ENCODE data around the gene SLC7A8. TPM values are rescaled to one million over a fixed set of nuclear protein-coding genes. Genes with fewer than 3 reads are reported as not detected.
"Not testable (repeated sequence)": the region's sequence is repeated elsewhere in the genome, so short reads cannot be mapped to it uniquely, and the experiment has no call there.

SLC7A8 gene
- total RNA-seq, 2 donors from 2014 or later = 0.72 to 1.2 TPM

DNA sequence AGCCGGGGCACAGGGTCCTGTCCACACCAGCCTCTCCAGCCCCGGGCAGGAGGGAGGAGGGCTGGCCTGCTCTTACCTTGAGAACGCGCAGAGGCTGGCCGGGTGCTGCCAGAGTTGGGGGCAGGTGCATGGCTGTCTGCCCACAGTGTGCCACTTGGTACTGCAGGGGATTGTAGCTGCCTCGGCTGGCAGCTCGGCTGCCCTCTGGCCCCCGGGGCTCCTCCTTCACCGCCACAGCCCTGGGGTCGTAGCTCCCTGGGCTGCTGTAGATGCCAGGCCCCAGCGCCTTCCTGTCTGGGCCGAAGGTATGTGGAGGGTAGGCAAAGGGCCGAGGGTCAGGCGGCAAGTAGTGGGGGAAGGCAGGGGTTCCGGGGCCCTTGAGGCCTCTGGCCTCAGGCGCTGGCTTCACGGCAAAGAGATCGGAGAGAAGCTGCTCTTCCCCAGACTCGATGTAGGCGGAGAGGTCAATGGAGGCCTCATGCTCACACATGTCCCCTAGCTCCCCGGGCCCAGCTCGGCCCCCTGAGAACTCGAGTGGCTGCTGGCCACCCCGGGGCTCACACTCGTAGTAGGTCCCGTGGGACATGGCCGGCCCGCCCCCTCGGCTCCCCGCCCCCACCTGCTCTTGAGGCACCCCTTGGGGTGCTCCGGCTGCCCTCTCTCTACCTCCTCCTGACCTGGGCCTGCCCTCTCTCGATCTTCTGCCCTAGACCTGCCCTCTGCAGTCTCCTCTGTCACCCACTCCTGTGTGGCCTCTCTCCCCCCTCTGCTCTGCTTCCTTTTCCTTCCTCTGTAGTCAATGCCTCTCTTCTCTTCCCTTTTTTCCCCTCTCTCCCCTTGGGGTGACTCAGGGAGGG, 64.7 kb downstream of the SLC7A8 start, which contains the start of gene CEBPE:
CEBPE (minus strand) TSS at position 750 of the 857 bp plus-strand sequence; CDS start at position 586, 164 bp downstream.
- ATAC-seq (replicated peaks in 1 of 2) (no peak), DNase-seq (no peak)
- Mint-ChIP-seq H3K36me3 (ENCODE audit: insufficient read depth in 2 of 2) (no peaks in the 10 kb centered on the region), H3K4me1 (ENCODE audit: low read depth) (peaks cover 45% of the 10 kb centered on the region), H3K9me3 (no peaks in the 10 kb centered on the region), H3K27ac (peak within 1 kb of the TSS; percentile 6), H3K4me3 (peak within 1 kb of the TSS; percentile 47 to 59), H3K27me3 (ENCODE audit: low read depth) (no peaks in the 10 kb centered on the region)

DNA sequence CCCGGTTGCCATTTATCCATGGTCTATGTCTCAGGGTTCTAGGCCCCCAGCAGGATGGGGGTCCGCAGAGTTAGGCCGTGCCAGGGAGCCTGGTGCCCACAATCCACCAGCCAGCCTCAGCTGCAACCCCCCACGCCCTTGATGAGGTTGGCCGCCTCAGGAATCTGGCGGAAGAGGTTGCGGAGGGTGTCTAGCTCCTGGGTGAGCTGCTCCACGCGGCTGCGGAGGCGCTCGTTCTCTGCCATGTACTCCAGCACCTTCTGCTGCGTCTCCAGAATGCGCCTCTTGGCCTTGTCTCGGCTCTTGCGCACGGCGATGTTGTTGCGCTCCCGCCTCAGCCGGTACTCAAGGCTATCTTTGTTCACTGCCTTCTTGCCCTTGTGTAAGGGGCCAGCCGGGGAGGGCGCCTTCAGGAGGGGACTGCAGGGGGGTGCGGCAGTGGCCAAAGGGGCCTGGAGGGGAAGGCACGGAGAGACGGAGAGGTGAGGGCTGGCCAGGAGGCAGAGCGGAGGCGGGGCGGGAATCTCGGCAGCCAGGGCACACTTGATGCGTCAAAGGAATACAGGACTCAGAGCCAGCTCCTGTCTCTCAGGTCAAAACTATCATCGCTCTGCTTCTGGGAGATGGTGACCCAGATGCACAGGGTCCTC, 66.0 kb downstream of the SLC7A8 start:
- Mint-ChIP-seq H3K27ac (no peak overlapping the region), H3K27me3 (ENCODE audit: low read depth) (no peaks in the 10 kb centered on the region), H3K9me3 (no peaks in the 10 kb centered on the region), H3K4me3 (no peak overlapping the region), H3K36me3 (ENCODE audit: insufficient read depth in 2 of 2) (no peaks in the 10 kb centered on the region), H3K4me1 (ENCODE audit: low read depth) (peaks cover 45% of the 10 kb centered on the region)
- ATAC-seq (replicated peaks in 1 of 2) = no peak
- no peak for DNase-seq

DNA sequence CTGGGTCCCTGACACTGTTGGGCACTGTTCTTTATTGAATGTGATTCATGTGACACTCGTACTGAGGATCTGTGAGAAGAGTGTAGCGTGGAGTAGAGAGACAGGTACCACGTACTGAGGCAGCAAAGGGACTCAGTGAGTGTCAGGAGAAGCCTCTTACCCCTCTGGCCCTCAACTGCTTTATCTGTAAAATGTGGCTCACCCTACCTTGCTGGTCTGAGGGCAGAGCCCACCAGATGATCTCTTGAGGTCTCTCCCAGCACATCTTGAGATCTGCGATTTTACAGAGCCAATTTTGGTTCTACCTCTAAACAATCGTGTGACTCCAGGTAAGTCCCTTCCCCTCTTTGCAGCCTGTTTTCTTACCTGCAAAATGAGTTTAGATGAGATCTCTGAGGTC, 67.5 kb downstream of the SLC7A8 start:
- no peaks in the 10 kb centered on the region for H3K36me3 Mint-ChIP-seq (ENCODE audit: insufficient read depth in 2 of 2)
- ATAC-seq (replicated peaks in 1 of 2) = no peak
- no peak overlapping the region for H3K27ac Mint-ChIP-seq
- H3K4me1 Mint-ChIP-seq (ENCODE audit: low read depth) = peaks cover 38% of the 10 kb centered on the region
- no peaks in the 10 kb centered on the region for H3K9me3 Mint-ChIP-seq
- no peaks in the 10 kb centered on the region for H3K27me3 Mint-ChIP-seq (ENCODE audit: low read depth)
- H3K4me3 Mint-ChIP-seq = no peak overlapping the region
- no peak for DNase-seq

DNA sequence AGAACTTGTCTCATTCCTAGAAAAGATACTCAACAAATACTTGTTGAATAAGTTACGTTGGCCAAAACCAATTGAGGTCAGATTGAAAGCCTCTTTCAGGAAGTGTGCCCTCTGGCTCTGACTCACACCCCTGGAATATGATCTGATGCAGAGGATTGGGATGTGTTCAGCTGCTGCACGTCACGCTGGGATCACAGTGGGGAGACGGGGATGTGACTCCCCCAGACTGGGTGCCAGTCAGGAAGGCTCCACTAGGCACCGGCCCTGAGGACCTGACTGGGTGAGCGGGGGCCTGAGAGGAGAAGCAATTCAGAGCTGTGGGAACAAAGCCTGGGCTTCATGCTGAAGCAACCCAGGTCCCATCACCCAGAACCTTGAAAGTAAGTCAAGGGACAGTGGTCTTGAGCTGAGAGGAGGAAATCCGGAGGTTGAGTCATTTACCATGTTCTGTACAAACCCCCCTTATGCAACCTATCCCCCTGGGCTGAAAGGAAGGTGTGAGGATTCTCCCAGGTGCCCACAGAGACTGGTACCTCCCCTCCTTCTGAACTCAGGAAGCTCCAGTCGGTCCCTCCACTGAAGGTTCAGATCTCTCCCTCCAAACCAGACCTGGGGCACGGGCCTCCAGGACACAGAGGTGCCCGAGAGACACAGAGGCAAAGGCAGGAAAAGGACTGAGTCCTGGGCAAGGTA, 68.3 kb downstream of the SLC7A8 start:
- ATAC-seq (replicated peaks in 1 of 2) = peak in 1 of 2 donors; percentile 39

DNA sequence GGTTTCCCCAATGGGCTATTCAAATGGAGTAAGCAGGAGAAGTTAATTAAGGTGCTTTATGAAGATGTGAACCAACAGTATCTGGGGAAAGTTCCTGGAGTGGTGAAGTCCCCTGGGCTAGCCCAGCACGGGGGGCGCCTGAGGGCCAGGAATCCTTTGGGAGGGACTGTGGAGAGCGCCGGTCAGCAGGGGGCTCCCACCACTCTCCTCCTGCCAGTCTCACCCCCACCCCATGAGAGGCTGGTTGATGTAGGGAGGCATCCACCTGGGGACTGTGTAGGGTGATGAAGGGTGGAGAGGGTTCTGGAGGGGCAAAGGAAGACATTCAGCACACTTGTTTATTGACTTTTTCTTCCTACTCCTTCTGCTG, 68.8 kb downstream of the SLC7A8 start:
- no peak for ATAC-seq (replicated peaks in 1 of 2)
- H3K27me3 Mint-ChIP-seq (ENCODE audit: low read depth) = no peaks in the 10 kb centered on the region
- no peak overlapping the region for H3K4me3 Mint-ChIP-seq

More for the DNA sequence above, 68.3 kb downstream of the SLC7A8 start:
- Mint-ChIP-seq H3K27me3 (ENCODE audit: low read depth) (no peaks in the 10 kb centered on the region), H3K36me3 (ENCODE audit: insufficient read depth in 2 of 2) (no peaks in the 10 kb centered on the region), H3K4me1 (ENCODE audit: low read depth) (peaks cover 31% of the 10 kb centered on the region), H3K4me3 (no peak overlapping the region), H3K27ac (no peak overlapping the region), H3K9me3 (no peaks in the 10 kb centered on the region)
- no peak for DNase-seq

DNA sequence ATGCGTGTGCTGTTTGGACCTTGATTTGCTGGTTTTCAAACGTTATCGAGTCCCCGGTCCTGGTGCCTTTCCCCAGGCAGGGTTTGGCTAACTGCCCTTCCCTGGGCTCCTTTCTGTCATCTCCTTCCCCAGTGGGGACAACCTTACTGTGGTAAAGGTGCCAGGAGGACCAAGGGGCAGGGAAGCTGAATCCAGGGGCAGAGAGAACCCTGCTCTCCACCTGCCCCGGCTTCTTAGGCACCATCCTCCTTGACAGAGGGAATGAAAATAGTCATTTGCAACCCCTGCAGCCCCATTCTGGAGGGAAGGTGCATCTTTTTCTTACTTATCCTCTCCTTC, 69.4 kb downstream of the SLC7A8 start:
- no peaks in the 10 kb centered on the region for H3K27me3 Mint-ChIP-seq (ENCODE audit: low read depth)
- H3K4me1 Mint-ChIP-seq (ENCODE audit: low read depth) = peaks cover 20% of the 10 kb centered on the region
- no peak overlapping the region for H3K4me3 Mint-ChIP-seq
- H3K36me3 Mint-ChIP-seq (ENCODE audit: insufficient read depth in 2 of 2) = no peaks in the 10 kb centered on the region
- no peaks in the 10 kb centered on the region for H3K9me3 Mint-ChIP-seq
- H3K27ac Mint-ChIP-seq = no peak overlapping the region
- ATAC-seq (replicated peaks in 1 of 2) (no peak), DNase-seq (no peak)

More for the DNA sequence above, 68.8 kb downstream of the SLC7A8 start:
- Mint-ChIP-seq H3K27ac (no peak overlapping the region), H3K4me1 (ENCODE audit: low read depth) (peaks cover 26% of the 10 kb centered on the region), H3K9me3 (no peaks in the 10 kb centered on the region), H3K36me3 (ENCODE audit: insufficient read depth in 2 of 2) (no peaks in the 10 kb centered on the region)
- no peak for DNase-seq

DNA sequence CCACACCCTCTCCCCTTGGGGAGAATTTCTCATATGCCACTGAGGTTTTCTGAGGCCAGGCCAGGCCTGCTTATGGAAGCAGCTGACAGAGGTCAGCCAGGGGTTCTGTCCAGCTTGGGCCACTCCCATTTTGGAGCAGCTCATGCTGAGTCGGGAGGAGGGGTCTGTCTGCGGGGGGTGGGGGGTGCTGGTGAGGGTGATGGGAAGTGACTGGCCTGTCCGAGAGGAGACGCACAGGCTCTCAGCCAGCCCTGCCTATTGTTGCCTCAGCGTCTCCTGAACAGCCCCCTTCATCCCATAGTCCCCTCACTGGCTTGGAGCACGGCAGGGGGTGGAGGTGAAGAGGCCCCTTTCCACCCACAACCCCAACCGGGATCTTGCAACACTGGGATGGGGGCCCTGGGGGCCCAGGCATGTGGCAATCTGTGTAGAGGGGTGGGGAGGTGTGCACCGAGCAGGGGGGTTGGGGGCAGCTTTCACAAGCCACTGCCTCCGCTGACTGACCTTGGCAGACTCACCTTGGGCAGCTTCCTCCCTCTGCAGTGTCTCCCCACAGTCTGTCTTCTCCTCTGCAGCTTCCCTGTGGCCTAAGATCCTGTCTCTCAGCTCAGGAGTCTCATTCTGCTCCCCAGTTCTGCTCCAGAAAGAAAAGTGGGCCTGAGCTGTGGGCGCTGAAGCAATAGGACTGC, 69.9 kb downstream of the SLC7A8 start:
- H3K4me1 Mint-ChIP-seq (ENCODE audit: low read depth) = peaks cover 17% of the 10 kb centered on the region
- no peaks in the 10 kb centered on the region for H3K27me3 Mint-ChIP-seq (ENCODE audit: low read depth)
- H3K36me3 Mint-ChIP-seq (ENCODE audit: insufficient read depth in 2 of 2) = no peaks in the 10 kb centered on the region
- H3K4me3 Mint-ChIP-seq = no peak overlapping the region
- no peak for ATAC-seq (replicated peaks in 1 of 2)
- DNase-seq = no peak
- H3K27ac Mint-ChIP-seq = no peak overlapping the region
- no peaks in the 10 kb centered on the region for H3K9me3 Mint-ChIP-seq

DNA sequence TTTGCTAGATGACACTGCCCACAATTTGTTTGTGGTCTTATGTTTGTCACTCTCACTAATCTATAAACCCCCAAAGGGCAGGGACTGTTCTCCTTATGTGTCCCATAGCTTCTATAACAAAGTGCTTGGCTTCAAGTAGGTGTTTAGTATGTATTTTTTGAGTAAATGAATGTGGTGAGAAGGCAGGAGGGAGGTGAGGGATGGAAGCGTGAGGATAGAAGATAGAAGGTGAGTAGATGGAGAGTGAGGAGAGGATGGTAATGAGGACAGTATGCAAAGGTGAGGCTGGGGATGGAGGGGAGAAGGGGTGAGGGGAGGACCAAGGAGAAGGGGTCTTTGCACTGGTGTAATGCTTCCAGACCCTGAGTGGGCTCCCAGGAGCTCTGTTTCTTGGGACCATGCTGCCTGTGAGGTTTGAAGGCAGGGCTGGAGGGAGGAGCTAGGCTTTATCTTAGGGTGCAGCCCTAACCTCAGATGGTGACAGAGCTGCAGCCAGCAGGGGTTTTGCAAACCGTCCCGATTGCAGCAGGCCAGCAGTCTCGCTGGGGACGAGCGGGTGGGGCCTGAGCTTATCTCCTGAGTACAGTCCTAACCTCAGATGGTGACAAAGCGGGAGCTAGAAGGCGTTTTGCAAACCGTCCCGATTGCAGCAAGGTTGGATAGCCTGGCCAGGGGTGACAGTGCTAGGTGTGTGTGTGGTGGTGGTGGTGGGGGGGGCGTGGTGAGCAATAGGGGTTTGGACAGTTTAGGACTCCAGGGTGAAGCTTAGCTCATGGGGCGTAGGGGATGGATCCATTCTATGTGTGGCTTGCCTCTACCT, 70.9 kb downstream of the SLC7A8 start:
- H3K36me3 Mint-ChIP-seq (ENCODE audit: insufficient read depth in 2 of 2) = no peaks in the 10 kb centered on the region
- DNase-seq (no peak), ATAC-seq (replicated peaks in 1 of 2) (no peak)
- peaks cover 17% of the 10 kb centered on the region for H3K4me1 Mint-ChIP-seq (ENCODE audit: low read depth)
- H3K27me3 Mint-ChIP-seq (ENCODE audit: low read depth) = no peaks in the 10 kb centered on the region
- no peaks in the 10 kb centered on the region for H3K9me3 Mint-ChIP-seq
- no peak overlapping the region for H3K27ac Mint-ChIP-seq
- H3K4me3 Mint-ChIP-seq = no peak overlapping the region

DNA sequence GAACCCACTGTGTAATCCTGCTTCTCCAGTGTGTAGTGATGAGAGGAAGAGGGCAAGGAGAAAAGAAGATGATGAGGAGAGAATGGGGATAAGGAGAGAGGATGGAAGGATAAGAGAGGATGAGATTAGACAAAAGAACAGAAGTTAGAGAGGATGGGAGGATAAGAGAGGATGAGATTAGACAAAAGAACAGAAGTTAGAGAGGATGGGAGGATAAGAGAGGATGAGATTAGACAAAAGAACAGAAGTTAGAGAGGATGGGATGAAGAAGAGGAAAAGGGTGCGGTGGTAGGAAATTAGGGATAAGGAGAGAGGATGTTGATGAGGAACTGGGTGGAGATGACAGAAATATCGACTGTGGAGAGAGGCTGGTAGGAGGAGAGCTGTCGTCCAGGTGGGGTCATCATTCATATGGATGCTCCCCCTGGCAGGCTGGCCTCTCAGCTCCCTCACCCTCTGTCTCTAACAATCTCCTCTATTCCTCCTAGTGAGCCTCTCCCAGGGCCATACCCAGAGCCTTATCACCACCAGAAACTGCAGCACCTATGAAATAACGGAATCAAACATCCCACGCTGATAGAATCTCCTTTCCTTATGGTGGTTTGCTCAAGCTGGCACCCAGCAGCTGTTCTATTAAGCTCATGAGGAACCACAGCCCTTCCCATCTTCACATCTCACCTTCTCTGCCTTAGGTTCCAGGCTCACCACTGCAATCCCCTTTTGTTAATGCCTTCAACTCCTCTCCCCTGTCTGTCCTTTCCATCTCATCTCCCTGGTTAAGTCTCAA, 72.7 kb downstream of the SLC7A8 start:
- ATAC-seq (replicated peaks in 1 of 2) (no peak), DNase-seq (no peak)
- no peak overlapping the region for H3K4me3 Mint-ChIP-seq
- H3K9me3 Mint-ChIP-seq = no peaks in the 10 kb centered on the region
- no peaks in the 10 kb centered on the region for H3K27me3 Mint-ChIP-seq (ENCODE audit: low read depth)
- peaks cover 12% of the 10 kb centered on the region for H3K4me1 Mint-ChIP-seq (ENCODE audit: low read depth)
- no peaks in the 10 kb centered on the region for H3K36me3 Mint-ChIP-seq (ENCODE audit: insufficient read depth in 2 of 2)
- H3K27ac Mint-ChIP-seq = no peak overlapping the region

DNA sequence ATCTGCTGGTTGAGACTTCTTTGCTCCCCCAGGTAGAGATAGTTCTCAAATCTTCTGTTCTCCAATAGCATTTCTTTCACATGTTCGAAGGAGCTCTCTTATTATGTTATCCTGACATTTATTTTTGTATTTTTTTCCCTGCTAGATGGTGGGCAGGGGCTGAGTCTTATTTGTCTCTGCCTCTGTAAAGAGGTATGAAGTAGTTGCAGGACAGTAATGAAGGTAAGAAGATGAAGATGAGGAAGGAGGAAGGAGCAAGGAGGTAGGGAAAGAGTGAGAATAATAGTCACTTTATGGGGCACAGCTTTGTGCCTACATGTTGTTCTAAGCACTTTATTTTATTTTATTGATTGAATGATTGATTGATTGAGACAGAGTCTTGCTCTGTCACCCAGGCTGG, 73.7 kb downstream of the SLC7A8 start:
- H3K27me3 Mint-ChIP-seq (ENCODE audit: low read depth) = no peaks in the 10 kb centered on the region
- DNase-seq (no peak), ATAC-seq (replicated peaks in 1 of 2) (no peak)
- no peak overlapping the region for H3K4me3 Mint-ChIP-seq
- peaks cover 5% of the 10 kb centered on the region for H3K4me1 Mint-ChIP-seq (ENCODE audit: low read depth)
- no peak overlapping the region for H3K27ac Mint-ChIP-seq
- no peaks in the 10 kb centered on the region for H3K36me3 Mint-ChIP-seq (ENCODE audit: insufficient read depth in 2 of 2)
- no peaks in the 10 kb centered on the region for H3K9me3 Mint-ChIP-seq

DNA sequence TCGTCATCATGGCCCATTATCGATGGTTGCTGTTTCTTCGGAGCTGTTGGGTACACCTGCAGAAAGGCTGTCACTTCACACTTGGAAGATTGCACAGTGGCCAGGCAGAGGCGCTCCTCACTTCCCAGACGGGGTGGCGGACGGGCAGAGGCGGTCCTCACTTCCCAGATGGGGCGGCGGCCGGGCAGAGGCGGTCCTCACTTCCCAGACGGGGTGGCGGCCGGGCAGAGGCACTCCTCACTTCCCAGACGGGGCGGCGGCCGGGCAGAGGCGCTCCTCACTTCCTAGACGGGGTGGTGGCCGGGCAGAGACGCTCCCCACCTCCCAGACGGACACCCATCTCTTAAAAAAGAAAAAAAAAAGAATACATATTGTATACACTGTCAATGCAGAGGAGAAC, 75.3 kb downstream of the SLC7A8 start:
- H3K4me3 Mint-ChIP-seq; H3K4me1 Mint-ChIP-seq (ENCODE audit: low read depth); H3K27me3 Mint-ChIP-seq (ENCODE audit: low read depth); ATAC-seq (replicated peaks in 1 of 2); H3K27ac Mint-ChIP-seq; H3K9me3 Mint-ChIP-seq; H3K36me3 Mint-ChIP-seq (ENCODE audit: insufficient read depth in 2 of 2); DNase-seq: not testable (repeated sequence)

DNA sequence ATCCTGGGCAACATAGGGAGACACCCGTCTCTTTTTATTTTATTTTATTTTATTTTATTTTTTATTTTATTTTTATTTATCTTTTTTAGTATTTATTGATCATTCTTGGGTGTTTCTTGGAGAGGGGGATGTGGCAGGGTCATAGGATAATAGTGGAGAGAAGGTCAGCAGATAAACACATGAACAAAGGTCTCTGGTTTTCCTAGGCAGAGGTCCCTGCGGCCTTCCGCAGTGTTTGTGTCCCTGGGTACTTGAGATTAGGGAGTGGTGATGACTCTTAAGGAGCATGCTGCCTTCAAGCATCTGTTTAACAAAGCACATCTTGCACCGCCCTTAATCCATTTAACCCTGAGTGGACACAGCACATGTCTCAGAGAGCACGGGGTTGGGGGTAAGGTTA, 75.8 kb downstream of the SLC7A8 start:
- not testable (repeated sequence) for H3K4me3 Mint-ChIP-seq; H3K9me3 Mint-ChIP-seq; ATAC-seq (replicated peaks in 1 of 2); H3K27ac Mint-ChIP-seq; H3K27me3 Mint-ChIP-seq (ENCODE audit: low read depth); H3K4me1 Mint-ChIP-seq (ENCODE audit: low read depth); H3K36me3 Mint-ChIP-seq (ENCODE audit: insufficient read depth in 2 of 2); DNase-seq
